Liver (tissue), 3 donors: ENCODE data around the gene POLR3G.

Source experiments
- EGR1 ChIP-seq, 2 donors: IDR thresholded peaks; 2 replicates each; pipeline ENCODE4 v1.6.1; 2016 to 2018; ENCODE audit warnings: antibody characterized with exemption in 2 of 2, low read depth in 2 of 2
- GABPA ChIP-seq, 2 donors: IDR thresholded peaks in 1 of 2; conservative IDR thresholded peaks in 1 of 2; 2 replicates each; pipeline ENCODE4 v1.6.1; 2016; ENCODE audit warnings: antibody characterized with exemption in 2 of 2, mild to moderate bottlenecking in 1 of 2, moderate library complexity in 1 of 2
- RAD21 ChIP-seq, 2 donors: IDR thresholded peaks; 2 replicates each; pipeline ENCODE4 v1.6.1; 2016; ENCODE audit warnings: antibody characterized with exemption in 2 of 2, mild to moderate bottlenecking in 2 of 2
- TF ChIP-seq, protein P1 (sequence below): fragments of 150-350 bp; IDR thresholded peaks from 2 replicates; pipeline ENCODE4 v1.5.1; 2017; ENCODE audit warnings: improper control_type of control experiment, low read depth, low read length; ENCODE audit not compliant: missing input control
- TF ChIP-seq, protein P2 (sequence below): IDR thresholded peaks from 2 replicates; pipeline ENCODE4 v1.6.1; 2016; ENCODE audit warnings: antibody characterized with exemption
- donor health status: healthy.
- donor health status: healthy.

DNA sequence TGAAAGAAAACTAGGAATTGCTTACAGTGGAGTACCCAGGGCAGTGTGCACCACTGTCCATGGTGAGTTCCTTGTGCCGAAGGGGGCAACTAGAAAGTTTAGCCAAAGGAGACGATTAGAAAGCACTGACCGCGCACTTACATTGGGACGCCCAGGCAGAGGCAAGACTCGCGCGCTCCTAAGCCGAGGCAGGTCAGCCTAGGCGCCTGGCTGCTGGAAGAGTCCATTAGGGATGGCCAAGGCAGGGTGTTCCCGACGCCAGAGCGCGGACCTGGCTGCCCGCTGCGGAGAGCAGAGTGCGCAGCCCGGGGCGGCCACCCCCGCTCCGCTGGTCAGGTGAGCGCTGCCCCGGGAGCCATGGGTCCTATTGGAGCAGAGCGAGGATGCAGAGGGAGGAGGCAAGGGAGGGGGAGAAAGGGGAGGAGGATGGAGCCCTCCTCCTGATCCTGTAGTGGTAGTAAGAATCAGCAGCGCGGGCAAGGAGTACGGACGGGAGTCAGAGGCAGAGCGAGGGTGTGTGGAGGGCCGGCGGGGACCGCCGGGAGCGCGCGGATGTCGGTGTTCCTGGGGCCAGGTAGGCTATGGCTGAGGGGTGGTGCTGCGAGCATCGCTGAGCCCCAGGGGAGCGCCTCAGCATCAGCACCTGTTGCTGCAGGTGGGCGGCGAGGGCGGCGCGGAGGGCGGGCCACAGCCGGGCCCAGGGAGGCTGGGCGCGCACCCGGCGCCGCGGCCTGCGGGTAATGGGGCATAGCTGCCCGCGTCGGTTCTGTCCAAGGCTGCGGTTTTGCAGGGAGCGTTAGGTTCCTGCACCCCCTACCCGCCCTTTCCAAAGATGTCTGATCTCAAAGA, 83.9 kb downstream of the POLR3G start, which contains the start of gene ADGRV1:
- TF ChIP-seq, protein P1, sequence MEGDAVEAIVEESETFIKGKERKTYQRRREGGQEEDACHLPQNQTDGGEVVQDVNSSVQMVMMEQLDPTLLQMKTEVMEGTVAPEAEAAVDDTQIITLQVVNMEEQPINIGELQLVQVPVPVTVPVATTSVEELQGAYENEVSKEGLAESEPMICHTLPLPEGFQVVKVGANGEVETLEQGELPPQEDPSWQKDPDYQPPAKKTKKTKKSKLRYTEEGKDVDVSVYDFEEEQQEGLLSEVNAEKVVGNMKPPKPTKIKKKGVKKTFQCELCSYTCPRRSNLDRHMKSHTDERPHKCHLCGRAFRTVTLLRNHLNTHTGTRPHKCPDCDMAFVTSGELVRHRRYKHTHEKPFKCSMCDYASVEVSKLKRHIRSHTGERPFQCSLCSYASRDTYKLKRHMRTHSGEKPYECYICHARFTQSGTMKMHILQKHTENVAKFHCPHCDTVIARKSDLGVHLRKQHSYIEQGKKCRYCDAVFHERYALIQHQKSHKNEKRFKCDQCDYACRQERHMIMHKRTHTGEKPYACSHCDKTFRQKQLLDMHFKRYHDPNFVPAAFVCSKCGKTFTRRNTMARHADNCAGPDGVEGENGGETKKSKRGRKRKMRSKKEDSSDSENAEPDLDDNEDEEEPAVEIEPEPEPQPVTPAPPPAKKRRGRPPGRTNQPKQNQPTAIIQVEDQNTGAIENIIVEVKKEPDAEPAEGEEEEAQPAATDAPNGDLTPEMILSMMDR = no peak
- TF ChIP-seq, protein P2, sequence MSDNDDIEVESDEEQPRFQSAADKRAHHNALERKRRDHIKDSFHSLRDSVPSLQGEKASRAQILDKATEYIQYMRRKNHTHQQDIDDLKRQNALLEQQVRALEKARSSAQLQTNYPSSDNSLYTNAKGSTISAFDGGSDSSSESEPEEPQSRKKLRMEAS = no peak
- TF ChIP-seq GABPA (IDR thresholded peaks at IDR 0.05 in 1 of 2, conservative IDR thresholded peaks at IDR 0.05 in 1 of 2) (no peak), RAD21 (IDR thresholded peaks at IDR 0.05) (no peak), EGR1 (IDR thresholded peaks at IDR 0.05; ENCODE audit: low read depth in 2 of 2) (no peak)
